Activated gamma-delta T cell treated with anti-CD3 and anti-CD28 coated beads, Interleukin-2, amount 50 U/mL, for 16 hours (primary cell): Measurements from ENCODE around the gene ABCA1.
A peak's percentile ranks its signal among the peaks of the same experiment; 100 is the strongest.
"Not testable (repeated sequence)": the region's sequence is repeated elsewhere in the genome, so short reads cannot be mapped to it uniquely, and the experiment has no call there.

Experiments
- DNase-seq: peaks from one replicate; pipeline ENCODE4 v3.0.0-alpha.2; 2020; ENCODE audit warnings: low read depth

Gene ABCA1, protein sequence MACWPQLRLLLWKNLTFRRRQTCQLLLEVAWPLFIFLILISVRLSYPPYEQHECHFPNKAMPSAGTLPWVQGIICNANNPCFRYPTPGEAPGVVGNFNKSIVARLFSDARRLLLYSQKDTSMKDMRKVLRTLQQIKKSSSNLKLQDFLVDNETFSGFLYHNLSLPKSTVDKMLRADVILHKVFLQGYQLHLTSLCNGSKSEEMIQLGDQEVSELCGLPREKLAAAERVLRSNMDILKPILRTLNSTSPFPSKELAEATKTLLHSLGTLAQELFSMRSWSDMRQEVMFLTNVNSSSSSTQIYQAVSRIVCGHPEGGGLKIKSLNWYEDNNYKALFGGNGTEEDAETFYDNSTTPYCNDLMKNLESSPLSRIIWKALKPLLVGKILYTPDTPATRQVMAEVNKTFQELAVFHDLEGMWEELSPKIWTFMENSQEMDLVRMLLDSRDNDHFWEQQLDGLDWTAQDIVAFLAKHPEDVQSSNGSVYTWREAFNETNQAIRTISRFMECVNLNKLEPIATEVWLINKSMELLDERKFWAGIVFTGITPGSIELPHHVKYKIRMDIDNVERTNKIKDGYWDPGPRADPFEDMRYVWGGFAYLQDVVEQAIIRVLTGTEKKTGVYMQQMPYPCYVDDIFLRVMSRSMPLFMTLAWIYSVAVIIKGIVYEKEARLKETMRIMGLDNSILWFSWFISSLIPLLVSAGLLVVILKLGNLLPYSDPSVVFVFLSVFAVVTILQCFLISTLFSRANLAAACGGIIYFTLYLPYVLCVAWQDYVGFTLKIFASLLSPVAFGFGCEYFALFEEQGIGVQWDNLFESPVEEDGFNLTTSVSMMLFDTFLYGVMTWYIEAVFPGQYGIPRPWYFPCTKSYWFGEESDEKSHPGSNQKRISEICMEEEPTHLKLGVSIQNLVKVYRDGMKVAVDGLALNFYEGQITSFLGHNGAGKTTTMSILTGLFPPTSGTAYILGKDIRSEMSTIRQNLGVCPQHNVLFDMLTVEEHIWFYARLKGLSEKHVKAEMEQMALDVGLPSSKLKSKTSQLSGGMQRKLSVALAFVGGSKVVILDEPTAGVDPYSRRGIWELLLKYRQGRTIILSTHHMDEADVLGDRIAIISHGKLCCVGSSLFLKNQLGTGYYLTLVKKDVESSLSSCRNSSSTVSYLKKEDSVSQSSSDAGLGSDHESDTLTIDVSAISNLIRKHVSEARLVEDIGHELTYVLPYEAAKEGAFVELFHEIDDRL (N-terminal part only)

DNA sequence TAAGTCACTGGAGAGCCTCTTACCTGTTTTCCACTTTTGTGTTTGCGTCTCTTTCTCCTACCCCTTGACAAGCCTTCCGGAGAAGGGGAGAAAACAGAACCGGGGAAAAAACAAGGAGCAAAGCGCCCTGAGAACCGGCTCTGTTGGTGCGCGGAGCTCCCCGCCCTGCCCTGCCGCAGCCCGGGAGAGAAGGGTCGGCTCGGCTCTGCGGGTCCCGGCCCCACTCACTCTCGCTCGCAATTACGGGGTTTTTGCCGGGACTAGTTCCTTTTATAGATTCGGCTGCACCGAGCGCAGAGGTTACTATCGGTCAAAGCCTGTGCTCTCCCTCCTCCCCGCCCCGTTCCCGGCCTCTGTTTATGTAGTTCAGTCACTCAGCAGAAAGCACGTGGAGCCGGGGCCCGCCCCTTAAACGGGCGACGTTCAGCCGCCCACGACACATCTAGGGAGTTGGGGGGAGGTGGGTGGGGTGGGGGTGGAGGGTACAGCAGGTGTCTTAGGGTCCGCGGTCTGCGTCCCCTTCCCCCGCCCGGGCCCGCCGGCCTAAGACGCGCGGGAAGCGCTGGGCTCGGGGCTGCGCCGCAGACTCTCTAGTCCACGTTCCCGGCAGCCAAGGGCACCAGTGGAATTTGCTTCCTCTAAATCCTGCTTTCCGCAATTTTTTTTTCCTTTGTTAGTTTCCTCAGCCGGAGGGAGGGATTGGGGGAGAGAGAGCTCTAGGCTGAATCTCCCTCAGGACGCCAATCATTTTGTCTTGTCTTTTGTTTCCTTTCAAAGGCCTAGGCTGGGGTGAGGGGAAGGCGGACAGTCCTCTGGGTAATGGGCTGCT is at the start of gene ABCA1:
ABCA1 (minus strand) TSS at position 244 of the 829 bp plus-strand sequence. CDS start 24,476 bp downstream, outside the sequence.
- peak; percentile 39 for DNase-seq

DNA sequence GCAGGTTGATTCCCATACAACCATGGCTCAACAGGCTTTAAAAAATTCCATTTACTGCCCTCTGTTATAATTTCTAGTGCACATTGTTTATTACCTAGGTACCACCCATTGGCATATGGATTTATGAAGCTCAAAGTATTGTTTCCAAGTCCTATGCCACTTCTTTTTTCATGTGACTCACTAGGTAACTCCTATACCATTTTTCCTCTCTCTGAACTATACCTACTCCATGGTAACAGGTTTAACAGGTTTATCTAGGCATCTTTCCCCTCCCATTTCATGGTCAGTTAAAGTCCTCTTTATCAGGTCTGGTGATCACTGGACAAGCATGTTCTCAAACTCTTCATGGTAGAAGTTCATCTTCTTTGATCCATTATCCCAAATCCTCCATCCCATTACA is 49.6 kb upstream of the ABCA1 start:
- no peak for DNase-seq

DNA sequence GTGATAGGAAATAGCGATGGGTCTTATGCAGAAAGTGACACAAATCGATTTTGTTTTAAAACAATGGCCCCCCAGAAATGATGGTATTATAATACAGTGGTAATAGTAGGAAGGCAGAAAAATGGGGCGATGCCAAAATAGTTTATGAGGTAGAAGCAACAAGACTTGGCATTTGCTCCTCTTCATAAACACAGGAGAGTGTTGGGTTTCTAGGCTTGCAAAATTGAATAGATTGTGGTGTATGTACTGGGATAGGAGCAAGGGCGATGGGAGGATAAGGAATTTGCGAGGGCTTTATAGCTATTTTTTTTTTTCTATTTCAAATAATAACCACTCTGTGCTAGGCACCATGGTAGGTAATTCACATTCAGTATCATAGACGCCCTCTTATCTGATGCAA is 49.2 kb upstream of the ABCA1 start:
- DNase-seq = no peak

DNA sequence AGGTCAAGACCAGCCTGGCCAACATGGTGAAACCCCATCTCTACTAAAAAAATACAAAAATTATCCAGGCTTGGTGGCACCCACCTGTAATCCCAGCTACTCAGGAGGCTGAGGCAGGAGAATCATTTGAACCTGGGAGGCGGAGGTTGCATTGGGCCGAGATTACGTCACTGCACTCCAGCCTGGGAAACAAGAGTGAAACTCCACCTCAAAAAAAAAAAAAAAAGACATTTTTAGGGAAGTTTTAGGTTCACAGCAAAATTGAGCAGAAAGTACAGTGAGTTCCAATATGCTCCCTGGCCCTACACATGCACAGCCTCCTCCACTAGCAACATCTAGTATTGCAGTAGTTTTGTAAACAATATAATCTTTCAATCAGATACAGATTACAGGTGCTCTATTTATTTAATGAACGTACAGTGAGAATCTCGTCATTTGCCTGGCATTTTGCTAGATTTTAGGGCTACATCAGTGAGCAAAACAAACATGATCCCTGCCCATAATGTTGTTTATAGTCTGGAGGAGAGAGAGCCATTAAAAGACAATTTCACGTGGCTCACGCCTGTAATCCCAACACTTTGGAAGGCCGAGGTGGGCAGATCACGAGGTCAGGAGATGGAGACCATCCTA is 48.1 kb upstream of the ABCA1 start:
- not testable (repeated sequence) for DNase-seq

- DNase-seq = no peak
Observed at GRCh38 chr9:104974053-104974962, 46.4 kb upstream of the ABCA1 start.

DNA sequence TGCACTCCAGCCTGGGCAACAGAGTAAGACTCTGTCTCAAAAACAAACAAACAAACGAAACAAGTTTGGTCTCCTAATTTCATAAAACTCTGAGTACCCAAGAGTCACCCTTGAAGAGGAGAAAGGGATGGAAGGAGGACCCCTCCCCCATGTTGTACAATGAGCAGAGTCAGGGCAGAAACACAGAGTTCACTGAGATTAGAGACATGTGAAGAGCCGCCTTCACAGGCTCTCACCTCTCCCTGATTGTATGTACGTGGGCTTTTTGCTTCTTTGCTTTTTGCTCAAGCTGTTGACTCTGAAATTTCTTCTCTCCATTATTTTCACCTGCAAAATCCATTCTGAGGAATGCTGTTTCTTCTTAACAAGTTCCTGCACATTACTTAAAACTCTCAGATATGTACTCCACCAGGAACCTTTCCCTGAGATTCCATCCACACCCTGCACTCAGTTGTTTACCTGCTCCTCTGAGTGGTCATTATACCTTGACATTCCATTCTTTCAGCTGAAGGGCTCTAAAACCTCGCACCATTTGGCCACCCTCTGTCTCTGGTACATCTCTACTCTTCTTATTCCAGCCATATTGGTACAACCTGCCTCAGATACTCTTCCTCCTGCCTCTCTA is 44.4 kb upstream of the ABCA1 start:
- no peak for DNase-seq

DNA sequence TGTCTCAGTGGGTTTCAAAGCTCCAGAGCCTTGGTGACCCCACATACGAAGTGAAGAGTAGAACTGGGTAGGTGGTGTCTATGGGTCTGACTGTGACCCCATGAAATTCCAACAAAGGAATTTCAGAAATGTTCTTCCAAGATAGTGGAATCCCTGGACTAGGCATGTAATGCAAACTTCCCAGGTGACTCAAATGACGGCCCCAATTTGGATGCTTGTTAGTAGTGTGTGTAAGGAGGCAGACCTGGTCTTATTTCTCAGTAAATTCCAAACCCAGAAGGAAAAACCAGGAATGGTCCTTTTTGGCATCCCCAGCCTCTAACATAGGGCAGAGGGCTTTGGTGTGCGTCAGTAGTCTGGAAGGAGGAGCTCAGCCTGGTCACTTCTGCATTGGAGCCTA is 43.6 kb upstream of the ABCA1 start:
- DNase-seq = no peak

DNA sequence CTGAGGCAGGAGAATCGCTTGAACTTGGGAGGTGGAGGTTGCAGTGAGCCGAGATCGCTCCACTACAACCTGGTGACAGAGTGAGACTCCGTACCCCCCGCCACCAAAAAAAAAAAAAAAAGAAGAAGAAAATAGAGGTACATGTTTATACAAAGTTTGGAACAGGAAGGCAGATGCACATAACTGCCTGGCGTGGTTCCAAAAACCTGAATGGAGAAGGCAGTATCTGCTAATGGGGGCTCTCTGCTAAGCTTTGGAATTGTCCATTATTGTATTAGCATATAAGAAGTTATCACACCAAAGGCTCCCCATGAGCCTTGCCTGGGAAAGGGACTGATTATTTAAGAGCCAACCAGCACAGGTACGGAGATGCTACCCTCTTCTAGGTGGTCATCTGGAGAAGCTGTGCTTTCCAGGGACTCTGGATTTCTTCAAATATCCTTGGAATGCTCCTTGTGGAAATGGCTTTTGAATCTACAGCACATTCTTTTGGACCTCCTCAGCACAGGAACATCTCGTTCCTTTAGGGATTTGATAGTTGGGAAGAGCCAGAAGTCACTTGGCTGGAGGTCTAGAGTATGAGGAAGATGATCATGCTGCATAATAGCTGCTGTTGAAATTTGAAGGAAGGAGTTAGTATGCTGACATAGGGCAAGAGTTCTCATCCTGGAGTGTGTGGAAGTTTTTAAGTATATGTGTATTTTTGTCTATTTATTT is 42.5 kb upstream of the ABCA1 start:
- no peak for DNase-seq

- no peak for DNase-seq
Observed at GRCh38 chr9:104969116-104969515, 41.2 kb upstream of the ABCA1 start.

GRCh38 chr9:104968025-104968982 is 40.3 kb upstream of the ABCA1 start:
- DNase-seq = peak; percentile 74

- no peak for DNase-seq
Observed at GRCh38 chr9:104963076-104963475, 35.1 kb upstream of the ABCA1 start.

DNA sequence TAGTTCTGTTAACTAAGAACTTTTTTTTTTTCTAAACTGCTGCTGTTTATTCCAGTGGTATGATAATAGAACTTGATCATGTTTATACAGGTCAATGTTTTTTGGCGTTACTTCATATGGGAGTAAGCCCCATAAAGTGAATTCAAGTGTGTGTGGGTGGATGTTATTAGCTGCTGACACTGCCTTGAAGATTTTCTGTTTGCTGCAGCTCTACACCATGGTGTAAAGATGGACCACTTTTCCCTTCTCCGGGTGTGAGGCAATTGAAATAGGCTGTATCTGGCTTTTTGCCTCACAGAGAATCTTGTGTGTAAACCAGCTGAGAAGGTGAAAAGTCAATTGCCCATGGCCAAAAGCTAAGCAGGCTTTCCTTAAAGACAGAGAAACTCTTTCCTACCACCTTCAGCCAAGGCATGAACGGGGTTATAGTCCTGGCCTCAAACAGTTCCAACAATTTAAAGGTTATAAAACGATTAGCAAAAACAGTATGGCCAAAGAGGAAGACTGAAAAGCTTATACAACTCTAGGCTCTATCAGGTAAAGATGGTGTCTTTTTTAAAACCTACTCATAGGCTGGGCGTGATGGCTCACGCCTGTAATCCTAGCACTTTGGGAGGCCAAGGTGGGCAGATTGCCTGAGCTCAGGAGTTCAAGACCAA is 33.9 kb upstream of the ABCA1 start:
- DNase-seq = no peak

DNA sequence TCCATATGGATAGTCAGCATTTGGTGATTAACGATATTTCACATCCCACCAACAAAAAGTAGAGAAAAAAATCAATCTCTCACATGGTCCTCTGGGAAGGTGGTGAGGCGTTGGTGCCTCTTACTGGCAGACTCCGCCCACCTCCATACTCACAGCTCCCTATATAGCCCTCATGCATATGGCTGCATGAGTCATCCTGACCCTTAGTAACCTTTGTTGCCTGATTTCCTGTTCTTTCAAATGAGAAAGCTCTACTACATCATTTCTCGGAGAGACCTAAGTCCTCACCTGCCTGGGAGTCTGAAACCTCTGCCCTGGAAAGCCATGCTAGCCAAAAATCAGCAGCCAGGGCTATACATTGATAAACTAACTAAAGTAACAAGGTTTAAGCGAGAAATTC is 33.3 kb upstream of the ABCA1 start:
- DNase-seq = no peak

DNA sequence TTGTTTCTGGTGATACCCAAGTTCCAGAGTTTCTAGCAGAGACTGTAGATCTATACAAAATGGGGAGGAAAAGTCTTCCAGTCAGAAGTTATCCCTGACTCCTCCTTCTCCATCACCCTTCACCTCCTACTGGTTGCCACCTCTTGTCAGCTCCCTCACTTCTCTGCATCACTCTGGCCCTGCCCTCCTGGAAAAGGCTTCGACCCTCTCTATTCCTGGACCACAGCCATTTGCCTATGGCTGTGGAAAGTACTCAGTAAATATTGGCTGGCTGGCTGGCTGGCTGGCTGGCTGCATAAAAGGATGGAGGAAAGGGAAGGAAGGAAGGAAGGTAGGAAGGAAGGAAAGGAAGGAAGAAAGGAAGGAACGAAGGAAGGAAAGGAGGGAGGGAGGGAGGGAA is 32.7 kb upstream of the ABCA1 start:
- no peak for DNase-seq

DNA sequence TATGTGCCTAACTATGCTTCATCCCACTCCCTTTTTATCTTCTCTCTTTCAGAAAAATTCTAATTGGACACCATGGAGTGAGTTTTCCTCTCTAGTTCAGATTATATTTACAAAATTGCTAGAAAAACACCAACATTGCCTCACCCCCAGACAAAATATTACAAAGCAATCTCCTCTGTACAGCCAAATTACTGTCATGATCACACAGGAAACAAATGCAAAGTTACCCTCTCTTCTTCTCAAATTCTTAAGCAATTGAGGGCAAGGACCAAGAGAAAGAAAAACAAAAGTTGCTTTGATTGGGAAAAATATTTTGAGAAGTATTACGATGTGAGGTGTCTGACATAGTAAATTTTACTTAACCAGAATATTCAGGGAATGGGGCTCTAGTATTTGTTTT is 30.8 kb upstream of the ABCA1 start:
- no peak for DNase-seq

GRCh38 chr9:104958006-104958405 is 30.1 kb upstream of the ABCA1 start:
- DNase-seq = not testable (repeated sequence)

DNA sequence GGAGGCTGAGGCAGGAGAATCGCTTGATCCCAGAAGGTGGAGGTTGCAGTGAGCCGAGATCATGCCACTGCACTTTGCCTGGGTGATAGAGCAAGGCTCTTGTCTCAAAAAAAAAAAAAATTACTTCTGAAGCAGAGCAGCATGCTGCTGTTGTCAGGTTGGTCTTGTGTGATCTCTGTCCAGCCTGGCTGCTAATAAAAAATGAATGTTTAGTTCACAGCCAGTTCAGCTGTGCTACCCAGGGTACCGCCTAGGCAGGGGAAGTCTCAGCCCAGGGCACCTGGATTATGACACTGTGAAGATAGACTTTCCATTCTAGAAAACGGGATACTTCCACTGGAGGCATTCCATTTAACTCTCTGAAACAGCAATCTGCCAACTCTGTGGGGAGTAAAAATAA is 23.5 kb upstream of the ABCA1 start:
- no peak for DNase-seq
